ENCODE measurements around the gene SLC6A11. TPM values are rescaled to one million over a fixed set of nuclear protein-coding genes. Genes with fewer than 3 reads are reported as not detected.

Gene SLC6A11
- total and polyA plus RNA-seq, 2 donors (not counting 1 experiment from before 2014, with no cell fraction given), result not detected

DNA sequence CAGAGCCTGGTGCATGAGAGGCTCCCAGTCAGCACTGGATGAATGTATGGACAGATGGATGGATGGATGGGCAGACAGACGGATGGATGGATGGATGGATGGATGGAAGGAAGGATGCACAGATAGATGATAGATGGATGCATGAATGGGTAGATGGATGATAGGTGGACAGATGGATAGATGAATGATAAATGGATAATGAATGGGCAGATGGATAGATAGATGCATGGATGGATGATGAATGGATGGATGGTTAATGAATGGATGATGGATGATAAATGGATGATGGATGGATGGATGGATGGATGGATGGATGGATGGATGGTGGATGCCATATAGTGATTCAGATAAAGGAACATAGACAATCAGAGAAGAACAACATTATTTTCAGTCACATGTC, 71.0 kb downstream of the SLC6A11 start:
- no peak for DNase-seq
- no peaks in the 10 kb centered on the region for H3K4me1 Mint-ChIP-seq
- 100% methylated on average over 1 of the region's 1 CpG for WGBS (ENCODE audit: insufficient coverage)

DNA sequence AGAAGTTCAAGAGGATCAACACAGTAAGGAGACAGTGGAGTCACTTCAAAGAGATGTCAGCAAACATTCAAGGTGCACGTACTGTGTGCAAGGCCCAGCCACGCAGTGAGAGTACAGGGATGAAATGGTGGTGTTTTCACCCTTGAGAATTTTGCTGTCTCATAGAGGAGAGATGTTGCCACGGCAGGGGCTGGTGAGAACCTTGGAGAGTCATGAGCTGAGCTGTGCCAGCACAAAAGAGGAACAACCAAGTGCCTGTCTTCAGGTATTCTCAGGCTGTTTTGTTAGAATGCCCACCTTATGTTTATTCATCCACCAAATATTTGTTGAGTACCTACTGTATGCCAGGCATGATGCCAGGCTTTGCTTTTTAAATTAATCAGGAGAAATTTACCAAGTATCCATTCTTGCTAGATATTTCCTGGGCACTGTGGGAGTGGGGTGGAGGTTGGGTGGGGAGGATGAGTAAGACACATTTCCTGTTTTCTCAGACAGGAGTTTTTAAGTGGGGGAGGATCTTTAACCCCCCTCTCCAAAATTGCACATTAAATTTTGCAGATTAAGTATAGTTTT, 72.6 kb downstream of the SLC6A11 start:
- H3K27ac Mint-ChIP-seq, result no peak overlapping the region
- H3K79me2 ChIP-seq (ENCODE audit: control insufficient read depth, insufficient read depth, low read length), result no peaks in the 10 kb centered on the region

More for the DNA sequence above, 71.0 kb downstream of the SLC6A11 start:
- no peak overlapping the region for H3K4me3 Mint-ChIP-seq
- no peak overlapping the region for H3K27ac ChIP-seq (ENCODE audit: low read length in 2 of 2)
- peaks cover 12% of the 10 kb centered on the region for H3K27me3 Mint-ChIP-seq
- H3K4me1 ChIP-seq (ENCODE audit: control insufficient read depth in 2 of 2, insufficient read depth in 2 of 2, low read length in 2 of 2), result no peaks in the 10 kb centered on the region
- no peak for ATAC-seq (ENCODE audit: low read depth)
- no peaks in the 10 kb centered on the region for H3K27me3 ChIP-seq (replicated peaks in 1 of 4; ENCODE audit: control extremely low read depth in 1 of 4, control insufficient read depth in 3 of 4, insufficient read depth in 4 of 4, low read length in 3 of 4)
- H3K27ac Mint-ChIP-seq, result no peak overlapping the region
- no peak overlapping the region for H3K4me3 ChIP-seq (ENCODE audit: control extremely low read depth in 1 of 5, extremely low read depth in 1 of 5, insufficient read depth in 1 of 5, low read depth in 2 of 5, low read length in 4 of 5)
- no peak overlapping the region for H3K9ac ChIP-seq (ENCODE audit: low read length)
- no peaks in the 10 kb centered on the region for H3K79me2 ChIP-seq (ENCODE audit: control insufficient read depth, insufficient read depth, low read length)
- H4K20me1 ChIP-seq (ENCODE audit: control insufficient read depth, insufficient read depth, low read length, poor library complexity, severe bottlenecking), result no peaks in the 10 kb centered on the region
- H3K36me3 ChIP-seq (replicated peaks in 1 of 2; ENCODE audit: control extremely low read depth in 1 of 2, control insufficient read depth in 1 of 2, extremely low read depth in 1 of 2, insufficient read depth in 2 of 2, low read length in 1 of 2), result no peaks in the 10 kb centered on the region
- peaks cover 0 to 18% (median 16%) of the 10 kb centered on the region in 3 donors for H3K9me3 ChIP-seq (ENCODE audit: control extremely low read depth in 1 of 3, control insufficient read depth in 2 of 3, insufficient read depth in 1 of 3, low read length in 2 of 3)
- TF ChIP-seq, protein P1, sequence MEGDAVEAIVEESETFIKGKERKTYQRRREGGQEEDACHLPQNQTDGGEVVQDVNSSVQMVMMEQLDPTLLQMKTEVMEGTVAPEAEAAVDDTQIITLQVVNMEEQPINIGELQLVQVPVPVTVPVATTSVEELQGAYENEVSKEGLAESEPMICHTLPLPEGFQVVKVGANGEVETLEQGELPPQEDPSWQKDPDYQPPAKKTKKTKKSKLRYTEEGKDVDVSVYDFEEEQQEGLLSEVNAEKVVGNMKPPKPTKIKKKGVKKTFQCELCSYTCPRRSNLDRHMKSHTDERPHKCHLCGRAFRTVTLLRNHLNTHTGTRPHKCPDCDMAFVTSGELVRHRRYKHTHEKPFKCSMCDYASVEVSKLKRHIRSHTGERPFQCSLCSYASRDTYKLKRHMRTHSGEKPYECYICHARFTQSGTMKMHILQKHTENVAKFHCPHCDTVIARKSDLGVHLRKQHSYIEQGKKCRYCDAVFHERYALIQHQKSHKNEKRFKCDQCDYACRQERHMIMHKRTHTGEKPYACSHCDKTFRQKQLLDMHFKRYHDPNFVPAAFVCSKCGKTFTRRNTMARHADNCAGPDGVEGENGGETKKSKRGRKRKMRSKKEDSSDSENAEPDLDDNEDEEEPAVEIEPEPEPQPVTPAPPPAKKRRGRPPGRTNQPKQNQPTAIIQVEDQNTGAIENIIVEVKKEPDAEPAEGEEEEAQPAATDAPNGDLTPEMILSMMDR (IDR thresholded peaks at IDR 0.05), result no peak
- no peak for TF ChIP-seq EZH2 (IDR thresholded peaks at IDR 0.05; ENCODE audit: borderline replicate concordance, insufficient read depth, low read depth, low read length, poor library complexity, severe bottlenecking)
- H3K4me2 ChIP-seq (replicated peaks; ENCODE audit: low read depth, low read length, poor library complexity, severe bottlenecking), result no peak overlapping the region
- intact Hi-C loops (cut with micrococcal nuclease), result no loop called here
- POLR2A ChIA-PET, result no interaction called here
- H2AFZ ChIP-seq (ENCODE audit: insufficient read depth, low read depth, low read length, poor library complexity, severe bottlenecking), result no peak overlapping the region
- peaks cover 11% of the 10 kb centered on the region for H3K9me3 Mint-ChIP-seq (ENCODE audit: insufficient read depth)
- CTCF ChIA-PET, result no interaction called here

More for the DNA sequence above, 72.6 kb downstream of the SLC6A11 start:
- Histone ChIP-seq H3K4me3 (ENCODE audit: control extremely low read depth in 1 of 5, extremely low read depth in 1 of 5, insufficient read depth in 1 of 5, low read depth in 2 of 5, low read length in 4 of 5) (no peak overlapping the region), H2AFZ (ENCODE audit: insufficient read depth, low read depth, low read length, poor library complexity, severe bottlenecking) (no peak overlapping the region), H3K27me3 (replicated peaks in 1 of 4; ENCODE audit: control extremely low read depth in 1 of 4, control insufficient read depth in 3 of 4, insufficient read depth in 4 of 4, low read length in 3 of 4) (no peaks in the 10 kb centered on the region), H3K4me2 (replicated peaks; ENCODE audit: low read depth, low read length, poor library complexity, severe bottlenecking) (no peak overlapping the region), H3K27ac (ENCODE audit: low read length in 2 of 2) (no peak overlapping the region), H4K20me1 (ENCODE audit: control insufficient read depth, insufficient read depth, low read length, poor library complexity, severe bottlenecking) (no peaks in the 10 kb centered on the region), H3K9ac (ENCODE audit: low read length) (no peak overlapping the region), H3K36me3 (replicated peaks in 1 of 2; ENCODE audit: control extremely low read depth in 1 of 2, control insufficient read depth in 1 of 2, extremely low read depth in 1 of 2, insufficient read depth in 2 of 2, low read length in 1 of 2) (no peaks in the 10 kb centered on the region), H3K4me1 (ENCODE audit: control insufficient read depth in 2 of 2, insufficient read depth in 2 of 2, low read length in 2 of 2) (no peaks in the 10 kb centered on the region), H3K9me3 (ENCODE audit: control extremely low read depth in 1 of 3, control insufficient read depth in 2 of 3, insufficient read depth in 1 of 3, low read length in 2 of 3) (peaks cover 0 to 20% (median 16%) of the 10 kb centered on the region in 3 donors)
- Mint-ChIP-seq H3K9me3 (ENCODE audit: insufficient read depth) (peaks cover 17% of the 10 kb centered on the region), H3K27me3 (peaks cover 18% of the 10 kb centered on the region), H3K4me3 (no peak overlapping the region), H3K4me1 (no peaks in the 10 kb centered on the region)
- ChIA-PET CTCF (no interaction called here), POLR2A (no interaction called here)
- ATAC-seq (ENCODE audit: low read depth) (no peak), DNase-seq (no peak)
- TF ChIP-seq EZH2 (IDR thresholded peaks at IDR 0.05; ENCODE audit: borderline replicate concordance, insufficient read depth, low read depth, low read length, poor library complexity, severe bottlenecking), result no peak
- TF ChIP-seq, protein P1 (IDR thresholded peaks at IDR 0.05), result no peak
- WGBS (ENCODE audit: insufficient coverage), result 13% methylated on average over 3 of the region's 3 CpGs
- intact Hi-C loops (cut with micrococcal nuclease), result no loop called here

Data from B cell (primary cell).